GM19455 (cell line): Measurements from ENCODE around the gene AFG1L.
"Not testable (repeated sequence)": the region's sequence is repeated elsewhere in the genome, so short reads cannot be mapped to it uniquely, and the experiment has no call there.

Experiments used
- ATAC-seq: cut with Tn5 transposase; IDR thresholded peaks from one replicate; pipeline ENCODE4 v1.9.1; 2021; ENCODE audit not compliant: unreplicated experiment

Gene AFG1L

DNA sequence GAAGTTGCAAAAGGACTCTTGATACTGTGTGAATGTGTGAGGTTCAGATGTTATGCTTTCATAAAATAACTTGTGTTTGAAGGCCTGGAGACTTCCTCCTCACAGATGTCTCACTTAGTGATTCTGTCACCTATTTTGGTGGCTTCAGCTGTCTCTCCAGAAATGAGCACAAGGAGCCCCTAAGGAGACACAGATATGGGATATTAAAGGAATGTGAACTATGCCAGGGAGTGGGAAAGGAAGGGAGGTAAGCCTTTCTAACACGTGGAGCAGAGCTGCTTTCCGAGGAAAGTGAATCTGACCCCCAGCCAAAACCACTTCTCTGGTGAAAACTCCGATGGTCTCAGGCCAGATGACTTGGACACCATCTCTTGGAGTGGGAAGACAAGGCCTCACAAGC, 255.4 kb downstream of the AFG1L start:
- ATAC-seq, result no peak

- ATAC-seq, result no peak
Measured at GRCh38 chr6:108555399-108556052, 260.7 kb downstream of the AFG1L start.

DNA sequence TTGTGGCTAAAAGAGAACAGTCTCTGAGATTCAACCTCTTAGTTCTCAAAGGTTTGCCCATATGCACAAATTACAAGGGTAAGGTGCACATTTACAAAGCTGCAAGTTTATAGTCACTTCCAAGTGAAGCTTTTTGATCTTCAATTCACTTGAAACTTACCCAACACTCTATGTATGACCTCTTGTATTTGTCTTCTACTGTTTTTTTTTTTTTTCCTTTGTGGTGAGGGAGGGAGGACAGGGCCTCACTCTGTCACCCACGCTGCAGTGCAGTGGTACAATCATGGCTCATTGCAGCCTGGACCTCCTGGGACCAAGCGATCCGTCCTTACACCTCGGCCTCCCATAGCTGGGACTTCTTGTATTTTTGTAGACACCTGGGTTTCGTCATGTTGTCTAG, 261.4 kb downstream of the AFG1L start:
- no peak for ATAC-seq

GRCh38 chr6:108556866-108557493, 262.1 kb downstream of the AFG1L start:
- no peak for ATAC-seq

DNA sequence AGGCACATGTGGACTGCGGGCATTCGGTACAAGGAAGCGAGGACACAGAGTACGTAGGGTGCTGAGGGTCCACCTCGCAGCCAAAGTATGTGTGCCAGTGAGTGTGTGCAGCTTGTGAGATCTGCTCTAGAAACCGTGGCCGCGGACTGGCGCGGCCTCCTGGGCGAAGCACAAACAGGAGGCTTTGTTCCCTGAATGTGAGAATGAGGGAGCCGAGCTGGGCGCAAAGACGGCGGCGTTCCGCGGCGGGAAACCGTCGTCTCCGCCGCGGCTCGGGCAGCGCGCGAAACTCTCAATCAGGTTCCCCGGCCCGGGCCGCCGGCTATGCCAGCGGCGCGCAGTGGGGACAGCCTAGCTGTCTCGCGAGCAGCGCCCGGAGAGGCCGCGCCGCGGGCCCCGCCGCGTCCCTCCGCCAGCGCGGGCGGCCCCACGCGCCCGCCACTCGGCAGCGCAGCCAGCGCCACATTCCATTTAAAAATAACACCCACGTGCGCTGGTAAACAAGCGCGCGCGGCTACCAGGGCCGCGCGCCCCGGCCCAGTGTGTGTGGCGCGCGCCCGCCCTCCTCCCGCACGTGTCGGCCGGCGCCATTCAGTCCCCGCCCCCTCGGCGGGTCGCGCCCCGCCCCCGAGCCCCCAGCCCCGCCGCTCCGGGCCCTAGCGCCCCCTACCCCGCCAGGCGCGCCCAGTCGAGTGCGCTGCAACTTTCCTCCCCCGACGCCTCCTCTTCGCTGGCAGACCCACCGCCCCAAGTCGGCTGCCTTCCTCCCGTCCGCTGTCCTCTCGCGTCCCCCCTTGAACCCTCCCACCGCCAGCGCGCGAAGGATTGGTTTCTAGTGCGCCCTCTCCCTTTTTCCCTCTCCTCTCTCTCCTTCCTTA, 262.9 kb downstream of the AFG1L start:
- ATAC-seq, result no peak

DNA sequence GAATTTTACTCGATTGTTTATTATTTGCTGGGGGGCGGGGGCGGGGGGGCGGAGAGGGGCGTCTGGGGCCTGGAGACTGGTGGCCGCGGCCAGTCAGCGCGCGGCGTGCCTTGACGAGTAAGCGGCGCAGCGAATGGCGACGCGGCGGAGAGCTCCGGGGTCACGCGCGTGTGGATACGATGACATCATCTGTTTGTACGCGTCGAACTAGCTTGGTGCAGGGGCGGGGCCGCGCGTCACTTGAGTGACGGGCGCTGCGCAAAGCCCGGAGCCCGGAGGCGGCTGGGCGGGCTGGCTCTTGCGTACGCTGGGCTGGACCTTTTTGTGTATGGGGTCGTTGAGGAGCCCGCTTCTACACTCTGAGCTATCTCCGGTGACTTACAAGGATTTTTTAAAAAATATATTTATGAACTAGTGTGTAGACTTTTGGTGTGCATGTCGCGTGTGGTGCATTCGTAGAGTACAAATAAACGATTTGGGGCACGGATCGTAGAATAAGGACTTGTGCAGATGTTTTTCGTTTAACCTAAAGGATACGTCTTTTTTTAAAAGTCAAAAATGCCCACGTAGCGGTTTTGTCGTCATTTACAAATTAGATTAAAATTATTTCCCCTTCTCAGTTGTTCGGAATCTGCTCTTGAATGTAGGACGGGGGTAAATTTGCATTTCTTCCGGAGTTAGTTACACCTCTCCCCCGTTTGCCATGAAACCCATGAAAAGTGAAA, 263.7 kb downstream of the AFG1L start:
- ATAC-seq, result peak; percentile 48

GRCh38 chr6:108559097-108559883, 264.4 kb downstream of the AFG1L start:
- peak; percentile 47 for ATAC-seq

DNA sequence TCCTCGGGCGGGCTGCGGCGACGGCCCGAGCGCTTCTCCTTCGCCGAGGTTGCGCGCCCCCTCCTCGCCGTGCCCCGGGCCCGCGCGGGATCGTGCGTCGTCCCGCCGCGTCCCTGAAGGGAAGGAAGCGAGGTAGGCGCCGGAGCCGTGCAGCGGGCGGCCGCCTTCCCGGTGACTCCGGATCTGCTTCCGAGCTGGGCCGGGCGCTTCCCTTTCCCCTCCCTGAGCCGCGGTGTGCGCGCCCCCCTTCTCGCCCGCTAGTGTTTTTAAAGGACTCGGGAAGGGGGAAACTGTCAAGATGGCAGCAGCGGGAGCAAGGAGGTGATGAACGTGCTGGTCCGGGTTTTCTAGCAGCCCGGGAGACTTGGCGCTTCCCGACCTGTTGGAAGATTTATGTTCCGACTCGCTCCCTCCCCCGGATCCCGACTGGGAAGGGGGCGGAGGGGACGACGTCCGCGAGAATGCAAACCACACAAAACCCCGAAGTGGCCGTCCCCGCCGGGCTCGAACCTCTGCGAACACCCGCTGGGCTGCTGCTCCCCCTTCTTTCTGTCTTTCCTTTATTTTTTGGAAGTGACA, 265.1 kb downstream of the AFG1L start:
- ATAC-seq, result peak; percentile 5

DNA sequence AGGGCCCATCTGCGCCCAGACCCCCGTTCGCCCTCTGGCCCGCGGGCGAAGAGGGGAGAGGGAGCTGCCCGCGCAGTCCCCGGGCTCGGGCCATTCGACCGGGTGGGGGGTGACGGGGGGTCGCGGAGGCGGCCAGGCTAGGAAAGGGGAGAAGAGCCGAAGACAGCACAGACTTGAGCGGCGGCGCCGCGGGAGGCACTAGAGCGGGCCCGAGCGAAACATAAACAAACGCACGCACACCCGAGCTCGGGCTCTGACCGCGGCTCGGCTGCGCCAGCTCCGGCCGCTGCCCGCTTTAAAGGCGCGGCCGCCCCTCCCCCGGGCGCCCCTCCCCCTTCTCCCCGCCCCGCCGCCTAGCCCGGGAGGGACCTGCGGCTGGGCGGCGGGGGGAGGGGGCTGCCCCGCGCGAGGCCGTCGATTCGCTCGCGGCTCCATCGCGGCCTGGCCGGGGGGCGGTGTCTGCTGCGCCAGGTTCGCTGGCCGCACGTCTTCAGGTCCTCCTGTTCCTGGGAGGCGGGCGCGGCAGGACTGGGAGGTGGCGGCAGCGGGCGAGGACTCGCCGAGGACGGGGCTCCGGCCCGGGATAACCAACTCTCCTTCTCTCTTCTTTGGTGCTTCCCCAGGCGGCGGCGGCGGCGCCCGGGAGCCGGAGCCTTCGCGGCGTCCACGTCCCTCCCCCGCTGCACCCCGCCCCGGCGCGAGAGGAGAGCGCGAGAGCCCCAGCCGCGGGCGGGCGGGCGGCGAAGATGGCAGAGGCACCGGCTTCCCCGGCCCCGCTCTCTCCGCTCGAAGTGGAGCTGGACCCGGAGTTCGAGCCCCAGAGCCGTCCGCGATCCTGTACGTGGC, 265.8 kb downstream of the AFG1L start, which contains the start of gene FOXO3:
Gene FOXO3, plus strand, starts transcription at position 455 of the 846 bp plus-strand sequence. Its CDS starts 292 bp downstream, at position 747.
- no peak for ATAC-seq

GRCh38 chr6:108561309-108561647, 266.4 kb downstream of the AFG1L start:
- ATAC-seq, result not testable (repeated sequence)

- no peak for ATAC-seq
Measured at GRCh38 chr6:108561742-108562502, 267.1 kb downstream of the AFG1L start.

- no peak for ATAC-seq
Measured at GRCh38 chr6:108562503-108562993, 267.7 kb downstream of the AFG1L start.

- ATAC-seq, result no peak
Measured at GRCh38 chr6:108563292-108563691, 268.4 kb downstream of the AFG1L start.

- no peak for ATAC-seq
Measured at GRCh38 chr6:108564178-108564577, 269.3 kb downstream of the AFG1L start.

DNA sequence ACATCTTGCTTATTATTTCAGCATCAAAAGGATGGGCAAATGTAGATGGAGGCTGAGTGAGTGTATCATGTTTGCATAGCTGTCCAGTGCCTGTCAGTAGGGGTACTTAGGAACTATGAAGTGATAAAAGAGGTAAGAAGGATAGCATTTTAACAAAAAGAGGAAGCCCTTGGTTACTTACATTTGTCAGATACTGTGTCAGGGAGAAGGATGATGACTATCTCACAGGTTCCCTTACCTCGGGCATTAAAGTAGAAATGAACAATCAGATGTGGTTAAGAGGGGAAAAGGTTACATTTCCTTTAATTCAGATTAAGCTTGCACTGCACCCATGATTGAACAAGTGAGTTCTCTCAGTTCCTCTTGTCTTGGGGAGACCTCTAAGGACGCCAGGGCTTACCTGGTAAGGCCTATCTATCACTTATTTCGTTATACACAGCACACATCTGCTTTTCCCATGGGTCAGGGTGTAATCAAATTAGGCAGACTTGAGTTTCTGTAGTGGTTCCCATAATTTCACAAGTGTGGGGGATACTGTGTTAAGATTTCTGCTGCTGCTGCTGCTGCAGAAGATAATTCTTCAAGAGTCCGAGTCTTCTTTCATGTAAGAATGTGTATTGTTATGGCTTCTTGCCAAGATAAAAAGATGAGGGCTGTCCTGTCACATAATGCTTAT, 270.4 kb downstream of the AFG1L start:
- peak; percentile 58 for ATAC-seq

DNA sequence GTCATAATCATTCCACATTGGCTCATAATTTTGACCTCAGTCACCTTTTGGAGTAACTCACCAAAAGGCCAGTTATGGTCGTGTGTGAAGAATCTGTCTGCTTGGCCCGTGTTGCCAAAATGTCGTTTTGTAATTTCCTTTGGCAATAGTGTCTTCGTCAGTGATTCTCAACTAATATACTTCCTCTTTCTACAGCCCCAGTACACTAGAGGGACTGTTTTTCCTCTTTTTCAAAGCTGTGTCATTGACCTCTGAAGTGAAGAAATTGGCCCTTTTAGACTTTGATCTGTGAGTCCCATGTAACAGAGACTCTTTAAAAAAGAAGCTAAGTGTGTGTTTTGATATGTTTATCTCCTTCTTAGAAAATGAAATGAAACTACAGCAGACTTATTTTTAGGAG, 271.0 kb downstream of the AFG1L start:
- ATAC-seq, result no peak

GRCh38 chr6:108566406-108566805, 271.6 kb downstream of the AFG1L start:
- no peak for ATAC-seq

GRCh38 chr6:108568101-108568500, 273.2 kb downstream of the AFG1L start:
- no peak for ATAC-seq
